ENCODE measurements around the gene PGGT1B. TPM values are rescaled to one million over a fixed set of nuclear protein-coding genes. Genes with fewer than 3 reads are reported as not detected.

PGGT1B gene
- total and polyA plus RNA-seq, 9 donors = 3.4 to 45.0 (median 28.9) TPM

GRCh38 chr5:115265220-115265619 lies 2.5 kb upstream of the PGGT1B start:
- intact Hi-C loops (cut with DNase I) = no loop called here
- H3K9me3 ChIP-seq = no peaks in the 10 kb centered on the region

GRCh38 chr5:115264786-115265185 lies 2.1 kb upstream of the PGGT1B start:
- H3K9me3 ChIP-seq = no peaks in the 10 kb centered on the region
- no peaks in the 10 kb centered on the region for H3K27me3 ChIP-seq
- H3K27ac ChIP-seq = no peak overlapping the region
- no peak overlapping the region for H3K4me3 ChIP-seq
- DNase-seq = no peak
- intact Hi-C loops (cut with DNase I) = no loop called here
- no peaks in the 10 kb centered on the region for H3K36me3 ChIP-seq
- TF ChIP-seq CTCF (IDR thresholded peaks at IDR 0.05) = no peak
- TF ChIP-seq POLR2A (IDR thresholded peaks at IDR 0.05) = no peak
- no peak for TF ChIP-seq EP300 (IDR thresholded peaks at IDR 0.05)
- 95 to 98% (median 96%) methylated on average over 7 to 13 of the region's 13 CpGs for WGBS, 3 donors
- peaks cover 2% of the 10 kb centered on the region for H3K4me1 ChIP-seq (ENCODE audit: insufficient read depth)

More at GRCh38 chr5:115265220-115265619, 2.5 kb upstream of the PGGT1B start:
- H3K27ac ChIP-seq = no peak overlapping the region
- no peaks in the 10 kb centered on the region for H3K36me3 ChIP-seq
- no peaks in the 10 kb centered on the region for H3K27me3 ChIP-seq
- 93 to 96% (median 94%) methylated on average over 13 of the region's 13 CpGs for WGBS, 3 donors
- TF ChIP-seq POLR2A (IDR thresholded peaks at IDR 0.05) = no peak
- TF ChIP-seq CTCF (IDR thresholded peaks at IDR 0.05) = no peak
- no peak for TF ChIP-seq EP300 (IDR thresholded peaks at IDR 0.05)
- no peak for DNase-seq
- no peak overlapping the region for H3K4me3 ChIP-seq
- peaks cover 2% of the 10 kb centered on the region for H3K4me1 ChIP-seq (ENCODE audit: insufficient read depth)

GRCh38 chr5:115263078-115263380 lies 352 bp upstream of the PGGT1B start:
- no peaks in the 10 kb centered on the region for H3K36me3 ChIP-seq
- WGBS, 3 donors = 31 to 34% (median 34%) methylated on average over 7 of the region's 7 CpGs
- TF ChIP-seq EP300 (IDR thresholded peaks at IDR 0.05) (no peak), POLR2A (IDR thresholded peaks at IDR 0.05) (no peak), CTCF (IDR thresholded peaks at IDR 0.05) (no peak)

DNA sequence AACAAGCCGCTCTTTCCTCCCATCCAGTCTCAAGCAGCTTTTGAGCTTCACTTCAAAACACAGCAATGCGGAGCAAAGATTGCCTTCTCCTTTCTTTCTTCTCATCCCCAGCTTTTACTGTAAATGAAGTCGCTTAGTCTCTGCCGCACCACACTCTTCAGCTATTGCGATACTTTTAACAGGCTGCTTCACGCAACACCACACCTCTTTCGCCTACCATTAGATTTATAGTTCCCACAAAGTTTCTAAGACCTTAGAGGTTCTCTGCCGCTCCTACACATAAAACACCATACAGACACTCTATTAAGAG lies 711 bp downstream of the PGGT1B start:
- H3K9me3 ChIP-seq = no peaks in the 10 kb centered on the region
- no peaks in the 10 kb centered on the region for H3K36me3 ChIP-seq
- DNase-seq = no peak
- H3K4me3 ChIP-seq = peak overlapping the region; percentile 81
- H3K27me3 ChIP-seq = no peaks in the 10 kb centered on the region
- no peak overlapping the region for H3K27ac ChIP-seq
- intact Hi-C loops (cut with DNase I) = no loop called here
- peaks cover 2% of the 10 kb centered on the region for H3K4me1 ChIP-seq (ENCODE audit: insufficient read depth)
- WGBS, 3 donors = 1 to 3% (median 2%) methylated on average over 8 of the region's 8 CpGs
- TF ChIP-seq POLR2A (IDR thresholded peaks at IDR 0.05) (no peak), CTCF (IDR thresholded peaks at IDR 0.05) (no peak), EP300 (IDR thresholded peaks at IDR 0.05) (no peak)

More at GRCh38 chr5:115263078-115263380, 352 bp upstream of the PGGT1B start:
- Histone ChIP-seq H3K27ac (peak overlapping the region; percentile 47 to 56), H3K9me3 (no peaks in the 10 kb centered on the region), H3K27me3 (no peaks in the 10 kb centered on the region), H3K4me1 (ENCODE audit: insufficient read depth) (peaks cover 2% of the 10 kb centered on the region), H3K4me3 (peak overlapping the region; percentile 81)
- no peak for DNase-seq
- intact Hi-C loops (cut with DNase I) = no loop called here

GRCh38 chr5:115260248-115260647 lies 2.4 kb downstream of the PGGT1B start:
- WGBS, 3 donors = 84 to 91% (median 87%) methylated on average over 2 of the region's 2 CpGs
- intact Hi-C loops (cut with DNase I) = no loop called here
- no peak for TF ChIP-seq EP300 (IDR thresholded peaks at IDR 0.05)
- no peak for TF ChIP-seq POLR2A (IDR thresholded peaks at IDR 0.05)
- TF ChIP-seq CTCF (IDR thresholded peaks at IDR 0.05) = no peak

More at GRCh38 chr5:115260248-115260647, 2.4 kb downstream of the PGGT1B start:
- no peak for DNase-seq
- H3K4me3 ChIP-seq = no peak overlapping the region
- H3K4me1 ChIP-seq (ENCODE audit: insufficient read depth) = peaks cover 2% of the 10 kb centered on the region
- H3K9me3 ChIP-seq = no peaks in the 10 kb centered on the region
- no peaks in the 10 kb centered on the region for H3K36me3 ChIP-seq
- no peak overlapping the region for H3K27ac ChIP-seq
- no peaks in the 10 kb centered on the region for H3K27me3 ChIP-seq

Data from ovary (tissue), 9 donors.